Dendritic cell treated with granulocyte-macrophage colony-stimulating factor and Interleukin-4, amounts not matched to agents 40 ng/mL and 50 ng/mL, for 4 days (primary cell): ENCODE results near the gene NEURL2.
"Not testable (repeated sequence)": the region's sequence is repeated elsewhere in the genome, so short reads cannot be mapped to it uniquely, and the experiment has no call there.

Source experiments
- H3K27ac Mint-ChIP-seq: one replicate; pipeline ENCODE4 v1.8.0; 2022; ENCODE audit warnings: mild to moderate bottlenecking, mixed read lengths
- H3K27me3 Mint-ChIP-seq: one replicate; pipeline ENCODE4 v1.8.0; 2022; ENCODE audit warnings: mild to moderate bottlenecking, mixed read lengths
- H3K36me3 Mint-ChIP-seq: one replicate; pipeline ENCODE4 v1.8.0; 2022; ENCODE audit warnings: low read depth, mixed read lengths
- H3K4me1 Mint-ChIP-seq: one replicate; pipeline ENCODE4 v1.8.0; 2022; ENCODE audit warnings: low read depth, mixed read lengths
- H3K4me3 Mint-ChIP-seq: one replicate; pipeline ENCODE4 v1.8.0; 2022; ENCODE audit warnings: mild to moderate bottlenecking, moderate library complexity, mixed read lengths
- H3K9me3 Mint-ChIP-seq: one replicate; pipeline ENCODE4 v1.8.0; 2022; ENCODE audit warnings: mixed read lengths
- intact Hi-C: fragments of 100-400 bp; cut with micrococcal nuclease; formaldehyde crosslinking; loops from one replicate; pipeline ENCODE4 v1.15.0; 2022

NEURL2 gene

DNA sequence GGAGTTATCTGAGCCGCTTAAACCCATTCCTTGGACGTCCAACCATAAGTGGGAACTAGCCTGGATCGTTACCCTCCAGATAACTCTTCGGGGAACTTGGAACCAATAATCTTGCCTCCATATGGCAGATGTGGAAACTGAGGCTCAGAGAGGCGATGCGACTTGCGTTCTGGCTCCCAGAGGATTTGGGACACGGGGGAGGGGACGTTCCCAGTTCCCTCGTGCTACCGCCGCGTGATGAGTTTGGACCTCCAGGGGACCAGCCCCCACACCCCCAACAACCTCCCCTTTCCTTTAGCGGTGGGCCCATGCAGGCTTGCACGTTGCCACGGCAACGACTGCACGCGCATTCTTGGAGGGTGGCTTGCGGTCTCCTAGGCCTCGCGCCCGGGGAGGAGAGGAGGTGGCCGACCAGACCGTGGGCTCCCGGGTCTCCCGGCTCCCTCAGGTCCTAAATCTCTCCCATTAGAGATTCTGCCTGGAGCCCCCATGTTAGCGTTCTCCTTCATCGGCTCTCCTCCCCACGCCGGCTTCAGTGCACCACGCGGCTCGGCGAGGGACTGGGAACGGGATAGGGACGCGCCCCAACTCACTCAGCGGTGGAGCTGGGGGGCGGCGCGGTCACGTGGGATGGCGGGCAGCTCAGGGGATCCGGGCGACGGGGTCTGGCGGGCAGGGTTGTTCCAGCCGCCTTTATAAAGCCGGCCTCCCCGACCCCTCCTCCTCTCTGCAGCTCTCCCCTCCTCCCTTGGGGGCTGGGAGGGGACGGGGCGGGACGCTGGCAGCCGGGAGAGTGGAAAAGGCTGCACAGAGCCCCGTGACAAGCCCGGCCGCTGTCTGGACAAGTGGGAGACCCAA lies 20.7 kb upstream of the NEURL2 start, which contains the start of gene PLTP:
Gene PLTP, minus strand, starts transcription at position 670 of the 858 bp plus-strand sequence. CDS start 703 bp downstream, outside the sequence.
- Mint-ChIP-seq H3K4me3 (peak within 1 kb of the TSS; percentile 73), H3K36me3 (no peaks in the 10 kb centered on the region), H3K27me3 (peaks cover 5% of the 10 kb centered on the region), H3K27ac (peak within 1 kb of the TSS; percentile 87), H3K9me3 (no peaks in the 10 kb centered on the region), H3K4me1 (peaks cover 55% of the 10 kb centered on the region)
- intact Hi-C loops, result no loop called here

DNA sequence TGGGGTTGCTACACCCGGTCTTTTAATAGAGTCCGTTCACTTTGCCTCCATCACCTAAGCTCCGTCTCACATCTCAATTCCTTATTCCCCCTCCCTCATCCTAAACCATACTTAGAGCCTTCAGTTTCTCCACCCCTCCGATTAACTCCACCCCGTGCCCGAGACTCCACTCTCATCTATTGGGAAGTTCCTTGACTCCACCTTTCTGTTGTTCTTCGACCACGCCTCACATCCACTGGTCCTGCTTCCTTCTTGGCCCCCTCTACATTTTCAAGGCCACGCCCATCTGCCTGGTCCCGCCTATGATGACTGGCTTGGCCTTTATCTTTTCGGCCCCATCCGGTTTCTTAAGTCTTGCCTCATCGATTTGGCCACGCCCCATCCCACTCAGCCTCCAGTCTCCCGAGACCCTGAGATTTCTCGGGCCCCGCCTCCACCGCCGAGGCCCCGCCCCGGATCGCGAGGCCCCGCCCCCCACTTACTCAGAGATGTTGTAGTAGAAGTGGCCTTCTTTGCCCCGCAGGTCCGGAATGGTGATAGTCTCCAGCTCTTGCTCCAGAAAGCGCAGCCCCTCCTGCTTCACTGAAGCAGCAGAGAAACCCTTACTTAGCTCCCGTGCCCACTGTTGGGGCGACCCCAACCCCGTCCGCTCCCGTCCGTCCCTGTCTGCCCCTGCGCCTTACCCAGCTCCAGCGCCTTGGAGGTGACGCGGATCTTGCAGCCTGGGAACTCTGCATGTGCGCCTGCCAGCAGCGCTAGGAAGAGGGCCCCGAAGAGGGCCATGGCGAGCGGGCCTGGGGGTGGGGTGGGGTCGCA lies 19.9 kb upstream of the NEURL2 start:
- Mint-ChIP-seq H3K4me1 (peaks cover 55% of the 10 kb centered on the region), H3K27me3 (peaks cover 5% of the 10 kb centered on the region), H3K27ac (peak overlapping the region; percentile 87), H3K36me3 (no peaks in the 10 kb centered on the region), H3K4me3 (peak overlapping the region; percentile 73), H3K9me3 (no peaks in the 10 kb centered on the region)
- intact Hi-C loops, result loop anchor here (1.0 kb wide), 1 partner anchor 24 kb away; no protein-coding TSS in a partner anchor

DNA sequence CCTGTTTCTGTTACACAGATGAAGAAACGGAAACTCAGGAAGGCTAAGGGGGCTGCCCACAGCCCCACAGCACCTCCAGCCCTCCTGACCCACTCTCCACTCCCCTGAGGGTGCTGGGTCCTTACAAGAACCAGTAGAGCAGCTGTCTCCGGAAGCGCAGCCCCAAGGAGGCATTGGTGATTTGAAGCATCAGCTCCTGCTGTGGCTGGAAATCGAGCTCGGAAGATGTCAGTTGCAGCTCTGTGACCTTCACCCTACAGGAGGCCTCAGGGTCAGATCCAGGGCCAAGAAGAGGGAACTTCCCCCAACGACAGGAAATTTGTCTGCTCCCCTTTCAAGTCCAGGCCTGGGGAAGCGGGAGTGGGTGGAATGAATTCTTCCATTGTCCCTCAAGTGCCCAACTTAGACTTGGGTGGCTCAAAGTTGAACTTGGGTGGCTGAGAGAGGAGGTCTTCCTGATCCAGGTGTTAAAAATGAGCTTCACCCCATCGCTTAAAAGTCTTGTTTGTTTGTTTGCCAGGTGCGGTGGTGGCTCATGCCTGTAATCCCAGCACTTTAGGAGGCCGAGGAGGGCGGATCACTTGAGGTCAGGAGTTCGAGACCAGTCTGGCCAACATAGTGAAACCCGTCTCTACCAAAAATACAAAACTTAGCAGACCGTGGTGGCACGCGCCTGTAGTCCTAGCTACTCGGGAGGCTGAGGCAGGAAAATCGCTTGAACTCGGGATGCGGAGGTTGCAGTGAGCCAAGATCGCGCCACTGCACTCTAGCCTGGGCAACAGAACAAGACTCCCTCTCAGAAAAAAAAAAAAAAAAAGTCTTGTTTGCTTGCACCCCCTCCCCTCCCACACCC lies 19.0 kb upstream of the NEURL2 start:
- intact Hi-C loops, result loop anchor here (1.0 kb wide), 1 partner anchor 25 kb away; no protein-coding TSS in a partner anchor
- peak overlapping the region; percentile 87 for H3K27ac Mint-ChIP-seq

DNA sequence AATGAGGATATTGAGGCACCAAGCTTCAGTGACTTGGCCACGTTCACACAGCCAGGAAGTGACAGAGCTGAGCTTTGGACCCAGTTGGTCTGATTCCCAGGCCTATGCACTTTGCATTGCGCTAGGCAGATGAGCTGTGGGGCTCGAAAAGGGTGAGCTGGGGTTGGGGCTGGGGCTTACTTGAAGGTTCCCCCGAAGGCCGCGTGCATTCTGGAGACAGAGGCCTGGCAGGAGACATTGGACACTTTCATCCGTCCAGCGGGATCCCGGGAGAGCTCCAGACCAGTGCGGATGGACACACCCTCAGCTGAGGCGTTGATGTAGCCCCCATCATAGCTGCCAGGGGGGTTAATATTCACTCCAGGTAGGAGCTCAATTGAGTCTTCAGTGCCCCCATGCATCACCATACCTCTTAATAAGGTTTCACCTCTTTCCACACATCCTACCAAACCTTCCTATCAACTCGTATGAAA lies 18.4 kb upstream of the NEURL2 start:
- Mint-ChIP-seq H3K4me3 (no peak overlapping the region), H3K9me3 (no peaks in the 10 kb centered on the region), H3K4me1 (peaks cover 52% of the 10 kb centered on the region), H3K27ac (peak overlapping the region; percentile 87), H3K36me3 (no peaks in the 10 kb centered on the region), H3K27me3 (peaks cover 5% of the 10 kb centered on the region)
- intact Hi-C loops, result no loop called here

More for the DNA sequence above, 19.0 kb upstream of the NEURL2 start:
- Mint-ChIP-seq H3K4me1 (peaks cover 52% of the 10 kb centered on the region), H3K9me3 (no peaks in the 10 kb centered on the region), H3K36me3 (no peaks in the 10 kb centered on the region), H3K27me3 (peaks cover 5% of the 10 kb centered on the region), H3K4me3 (peak overlapping the region; percentile 57)

DNA sequence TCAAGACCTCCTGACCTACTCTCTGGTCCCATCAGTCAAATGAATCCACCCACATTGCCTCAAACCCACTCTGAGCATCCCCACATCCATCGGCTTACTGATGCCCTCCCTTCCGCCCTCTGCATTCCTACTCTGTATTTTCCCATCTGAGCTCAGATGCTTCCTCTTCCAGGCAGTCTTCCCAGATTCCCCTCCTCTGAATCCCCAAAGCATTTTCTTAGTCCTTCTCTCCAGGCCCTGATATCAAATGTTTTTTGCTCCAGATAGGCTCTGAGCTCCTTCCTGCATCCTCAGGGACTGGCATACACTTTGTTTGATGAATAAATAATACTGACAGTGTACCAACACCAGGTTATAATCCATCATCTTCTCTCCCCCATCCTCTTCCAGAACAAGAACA lies 17.1 kb upstream of the NEURL2 start:
- H3K4me1 Mint-ChIP-seq, result peaks cover 49% of the 10 kb centered on the region
- H3K27me3 Mint-ChIP-seq, result peaks cover 5% of the 10 kb centered on the region
- H3K4me3 Mint-ChIP-seq, result no peak overlapping the region
- no peak overlapping the region for H3K27ac Mint-ChIP-seq
- intact Hi-C loops, result no loop called here
- no peaks in the 10 kb centered on the region for H3K36me3 Mint-ChIP-seq
- H3K9me3 Mint-ChIP-seq, result no peaks in the 10 kb centered on the region

DNA sequence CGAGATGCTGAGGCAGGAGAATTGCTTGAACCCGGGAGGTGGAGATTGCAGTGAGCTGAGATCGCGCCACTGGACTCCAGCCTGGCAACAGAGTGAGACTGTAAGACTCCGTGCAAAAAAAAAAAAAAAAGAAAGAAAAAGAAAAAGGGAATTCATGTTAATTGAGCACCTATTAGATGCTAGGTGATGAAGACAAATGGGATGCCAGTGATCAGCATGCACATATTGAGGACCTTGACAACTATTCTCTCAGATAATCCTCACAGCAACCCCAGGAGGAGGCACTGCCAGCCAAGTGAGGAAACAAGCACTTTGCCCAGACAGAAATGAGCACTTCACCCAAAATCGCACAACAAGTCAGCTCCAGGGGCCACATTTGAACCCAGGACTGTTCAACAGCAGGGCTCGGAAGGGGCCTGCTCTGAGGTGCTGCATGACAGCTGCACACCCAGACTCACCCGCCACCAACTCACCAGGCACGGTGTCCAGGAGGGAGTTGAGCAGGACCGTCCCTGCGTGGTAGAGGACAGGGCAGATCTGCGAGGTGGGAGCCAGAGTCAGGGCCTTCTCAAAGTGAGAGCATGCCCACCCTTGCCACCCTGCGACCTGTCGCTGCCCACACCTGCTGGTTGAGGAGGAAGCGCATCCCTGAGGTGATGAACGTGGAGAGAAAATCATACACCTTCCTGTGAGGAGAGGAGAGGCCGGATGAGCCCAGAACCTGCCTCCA lies 16.4 kb upstream of the NEURL2 start:
- no peaks in the 10 kb centered on the region for H3K9me3 Mint-ChIP-seq
- H3K36me3 Mint-ChIP-seq, result no peaks in the 10 kb centered on the region
- intact Hi-C loops, result no loop called here
- H3K27me3 Mint-ChIP-seq, result peaks cover 4% of the 10 kb centered on the region
- no peak overlapping the region for H3K27ac Mint-ChIP-seq
- no peak overlapping the region for H3K4me3 Mint-ChIP-seq
- H3K4me1 Mint-ChIP-seq, result peaks cover 43% of the 10 kb centered on the region

DNA sequence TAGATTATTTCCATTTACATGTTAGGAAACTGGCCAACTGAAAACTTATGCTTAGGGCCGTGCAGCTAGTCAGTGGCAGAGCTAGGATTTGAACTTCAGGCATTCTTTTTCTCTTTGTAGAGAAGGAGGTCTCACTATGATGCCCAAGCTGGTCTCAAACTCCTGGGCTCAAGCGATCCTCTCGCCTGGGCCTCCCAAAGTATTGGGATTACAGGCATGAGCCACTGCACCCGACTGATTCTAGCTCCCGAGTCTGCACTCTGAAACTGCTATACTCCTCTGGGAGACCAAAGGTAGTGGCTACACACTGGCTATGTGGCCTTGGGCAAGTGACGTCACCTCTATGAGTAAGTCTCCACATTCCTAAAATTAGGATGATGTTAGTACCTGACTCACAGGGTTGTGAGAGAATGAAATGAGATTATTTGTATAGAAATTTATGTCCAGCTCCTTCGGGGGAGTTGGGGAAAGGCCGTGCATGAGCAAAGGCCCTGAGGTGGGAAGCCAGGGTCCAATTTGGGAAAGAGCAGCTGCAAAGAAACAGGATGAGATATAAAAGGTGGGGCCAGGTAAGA lies 14.6 kb upstream of the NEURL2 start:
- H3K27me3 Mint-ChIP-seq, result no peaks in the 10 kb centered on the region
- peaks cover 26% of the 10 kb centered on the region for H3K4me1 Mint-ChIP-seq
- H3K9me3 Mint-ChIP-seq, result no peaks in the 10 kb centered on the region
- no peaks in the 10 kb centered on the region for H3K36me3 Mint-ChIP-seq
- intact Hi-C loops, result no loop called here
- no peak overlapping the region for H3K4me3 Mint-ChIP-seq
- H3K27ac Mint-ChIP-seq, result peak overlapping the region; percentile 55

DNA sequence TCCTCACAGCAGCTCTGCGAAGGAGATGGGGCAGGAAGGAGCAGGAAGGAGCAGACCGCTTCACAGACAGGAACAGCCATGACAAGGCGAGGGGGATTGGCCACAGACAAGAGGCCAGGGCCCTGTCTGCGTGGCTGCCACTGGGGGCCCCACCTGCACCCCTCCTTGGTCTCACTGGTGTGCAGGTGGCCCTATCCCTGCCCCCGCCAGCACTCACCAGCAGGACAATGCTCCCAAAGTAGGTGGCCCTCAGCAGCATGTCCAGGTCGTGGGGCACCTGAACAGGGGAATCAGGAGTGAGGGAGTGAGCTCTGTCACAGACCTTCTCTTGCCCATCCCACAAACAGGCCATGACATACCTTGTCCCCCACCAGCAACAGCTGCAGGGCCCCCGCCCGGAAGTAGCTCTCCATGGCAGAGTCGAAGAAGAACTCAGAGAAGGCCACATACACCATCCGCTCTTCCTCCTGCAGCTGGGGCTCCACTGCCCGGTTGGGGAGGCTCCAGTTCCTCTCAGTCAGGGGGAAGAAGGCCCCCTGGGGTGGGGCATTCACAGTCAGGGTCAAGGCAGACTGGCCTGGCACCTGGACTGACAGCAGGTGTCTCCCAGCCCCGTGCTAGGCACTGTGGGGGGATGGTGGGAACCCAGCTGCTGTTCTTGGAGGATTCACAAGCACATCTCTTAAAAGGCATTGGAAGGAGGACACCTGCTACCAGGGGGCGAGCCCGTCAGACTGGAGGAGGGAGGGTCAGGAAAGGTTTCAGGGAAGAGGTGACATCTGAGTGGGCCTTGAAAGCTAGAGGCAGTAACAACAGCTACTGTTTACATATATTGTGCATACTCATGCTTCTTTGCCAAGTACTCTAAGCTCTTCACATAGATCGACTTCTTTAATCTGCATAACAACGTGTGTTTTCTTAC lies 13.8 kb upstream of the NEURL2 start:
- H3K4me3 Mint-ChIP-seq, result no peak overlapping the region
- intact Hi-C loops, result no loop called here
- peaks cover 18% of the 10 kb centered on the region for H3K4me1 Mint-ChIP-seq
- H3K9me3 Mint-ChIP-seq, result no peaks in the 10 kb centered on the region
- H3K27me3 Mint-ChIP-seq, result no peaks in the 10 kb centered on the region
- H3K27ac Mint-ChIP-seq, result peak overlapping the region; percentile 55
- H3K36me3 Mint-ChIP-seq, result peaks cover 2% of the 10 kb centered on the region

DNA sequence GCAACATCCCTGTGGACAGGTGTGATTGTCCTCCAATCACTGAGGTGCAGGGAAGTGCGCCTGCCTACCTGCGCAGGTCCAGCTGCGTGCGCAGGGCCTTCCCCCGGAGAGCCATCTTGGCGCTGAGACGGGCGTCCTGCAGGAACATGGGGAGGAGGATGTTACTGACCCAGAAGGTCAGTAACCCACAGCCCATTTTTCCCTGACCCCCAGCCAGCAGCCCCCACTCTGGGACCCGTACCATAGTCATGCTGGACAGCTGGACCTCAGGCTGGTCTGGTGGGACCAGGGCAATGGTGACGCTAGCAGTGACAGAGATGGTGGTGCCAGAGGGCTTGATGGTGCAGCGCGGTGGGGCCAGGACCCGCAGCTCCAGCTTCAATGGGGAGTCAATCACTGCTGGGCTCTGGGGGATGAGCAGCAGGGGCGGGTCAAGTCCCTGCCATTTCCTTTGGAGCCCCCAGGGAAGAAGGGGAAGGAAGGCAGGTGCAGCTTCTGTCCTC lies 11.2 kb upstream of the NEURL2 start:
- Mint-ChIP-seq H3K4me1 (peaks cover 10% of the 10 kb centered on the region), H3K27ac (no peak overlapping the region), H3K9me3 (no peaks in the 10 kb centered on the region), H3K36me3 (peaks cover 28% of the 10 kb centered on the region), H3K27me3 (no peaks in the 10 kb centered on the region), H3K4me3 (no peak overlapping the region)
- intact Hi-C loops, result no loop called here

DNA sequence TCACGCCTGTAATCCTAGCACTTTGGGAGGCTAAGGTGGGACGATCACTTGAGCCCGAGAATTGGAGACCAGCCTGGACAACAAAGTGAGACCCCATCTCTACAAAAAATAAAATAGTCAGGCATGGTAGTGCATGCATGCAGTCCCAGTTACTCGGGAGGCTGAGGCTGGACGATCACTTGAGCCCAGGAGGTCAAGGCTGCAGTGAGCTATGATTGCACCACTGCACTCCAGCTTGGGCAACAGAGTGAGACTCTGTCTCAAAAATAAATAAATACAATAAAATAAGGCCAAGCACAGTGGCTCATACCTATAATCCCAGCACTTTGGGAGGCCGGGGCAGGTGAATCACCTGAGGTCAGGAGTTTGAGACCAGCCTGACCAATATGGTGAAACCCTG lies 10.3 kb upstream of the NEURL2 start:
- intact Hi-C loops, H3K27ac Mint-ChIP-seq, H3K27me3 Mint-ChIP-seq, H3K4me3 Mint-ChIP-seq, H3K9me3 Mint-ChIP-seq: not testable (repeated sequence)
- peaks cover 38% of the 10 kb centered on the region for H3K36me3 Mint-ChIP-seq
- H3K4me1 Mint-ChIP-seq, result peaks cover 10% of the 10 kb centered on the region

DNA sequence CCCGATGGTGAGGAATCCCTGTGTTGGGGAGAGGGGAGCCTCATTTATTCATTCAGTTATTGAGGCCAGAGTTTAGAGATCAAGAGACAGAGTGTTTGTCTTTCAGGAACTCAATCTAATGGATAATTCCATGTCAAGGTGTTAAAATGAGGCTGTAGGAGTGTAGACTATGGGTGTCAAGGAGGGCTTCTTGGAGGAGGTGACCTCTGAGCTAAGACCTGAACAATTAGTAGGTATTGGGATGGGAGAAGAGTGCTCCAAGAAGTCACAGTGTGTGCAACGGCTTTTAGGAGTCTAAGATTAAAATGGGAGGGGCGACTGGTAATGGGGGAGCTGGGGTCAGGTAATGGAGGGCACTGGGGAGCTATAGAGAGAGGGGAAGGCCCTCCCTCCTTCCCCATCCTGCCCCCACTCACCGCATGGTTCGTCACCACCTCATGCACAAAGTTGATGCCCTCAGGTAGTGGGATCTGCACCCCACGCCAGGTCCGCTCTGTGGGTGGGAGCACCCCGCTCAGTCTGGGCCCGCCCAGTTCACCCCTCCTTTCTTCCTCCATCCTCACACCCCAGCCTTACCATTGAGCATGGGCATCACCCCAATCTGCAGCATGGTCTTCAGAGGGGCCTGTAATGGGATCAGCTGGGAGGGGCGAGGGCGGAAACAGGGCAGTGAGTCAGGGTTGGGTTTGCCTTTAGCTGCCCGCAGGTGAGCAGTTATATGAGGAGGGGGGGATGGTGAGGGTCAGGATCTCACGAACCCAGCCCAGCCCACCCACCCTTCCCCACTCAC lies 8.2 kb upstream of the NEURL2 start:
- Mint-ChIP-seq H3K27ac (no peak overlapping the region), H3K36me3 (peaks cover 59% of the 10 kb centered on the region), H3K9me3 (no peaks in the 10 kb centered on the region), H3K4me3 (no peak overlapping the region), H3K27me3 (no peaks in the 10 kb centered on the region), H3K4me1 (peaks cover 2% of the 10 kb centered on the region)
- intact Hi-C loops, result no loop called here
